DMS 273 treated with DMSO at 0.1 percent for 48 hours (cell line): Measurements from ENCODE around the gene GRK5.
"Not testable (repeated sequence)": the region's sequence is repeated elsewhere in the genome, so short reads cannot be mapped to it uniquely, and the experiment has no call there.

ENCODE experiments used
- DNase-seq: peaks from one replicate; lab custom pipeline; 2025; lab: John Stamatoyannopoulos, UW

Gene GRK5

GRCh38 chr10:119274519-119275045 is 67.2 kb downstream of the GRK5 start:
- no peak for DNase-seq

GRCh38 chr10:119275085-119275484 is 67.7 kb downstream of the GRK5 start:
- no peak for DNase-seq

- not testable (repeated sequence) for DNase-seq
These were observed 68.8 kb downstream of the GRK5 start for GRCh38 chr10:119276194-119276593.

GRCh38 chr10:119278126-119278709 is 70.8 kb downstream of the GRK5 start:
- no peak for DNase-seq

- no peak for DNase-seq
These were observed 72.1 kb downstream of the GRK5 start for GRCh38 chr10:119279441-119279840.

GRCh38 chr10:119281581-119282071 is 74.3 kb downstream of the GRK5 start:
- peak; percentile 59 for DNase-seq

- DNase-seq = no peak
These were observed 75.1 kb downstream of the GRK5 start for GRCh38 chr10:119282446-119282845.

GRCh38 chr10:119283387-119283786 is 76.0 kb downstream of the GRK5 start:
- no peak for DNase-seq

GRCh38 chr10:119283818-119284217 is 76.4 kb downstream of the GRK5 start:
- DNase-seq = no peak

GRCh38 chr10:119284679-119285096 is 77.3 kb downstream of the GRK5 start:
- DNase-seq = no peak

GRCh38 chr10:119285495-119286267 is 78.3 kb downstream of the GRK5 start:
- DNase-seq = no peak

- DNase-seq = no peak
These were observed 79.1 kb downstream of the GRK5 start for GRCh38 chr10:119286516-119286915.

GRCh38 chr10:119286983-119287633 is 79.7 kb downstream of the GRK5 start:
- no peak for DNase-seq

- DNase-seq = no peak
These were observed 81.2 kb downstream of the GRK5 start for GRCh38 chr10:119288574-119289001.

GRCh38 chr10:119289227-119289920 is 82.0 kb downstream of the GRK5 start:
- DNase-seq = no peak

- no peak for DNase-seq
These were observed 83.1 kb downstream of the GRK5 start for GRCh38 chr10:119290301-119291048.

GRCh38 chr10:119291223-119291900 is 84.0 kb downstream of the GRK5 start:
- DNase-seq = no peak

- DNase-seq = no peak
These were observed 85.8 kb downstream of the GRK5 start for GRCh38 chr10:119292968-119293760.

- DNase-seq = no peak
These were observed 89.3 kb downstream of the GRK5 start for GRCh38 chr10:119296703-119297102.
